Neural cell (in vitro differentiated cells): ENCODE data around the gene CACNA1F.

ENCODE experiments used
- CTCF ChIP-seq: fragments of 450-650 bp; IDR thresholded peaks from 2 replicates; pipeline ENCODE4 v1.5.1; 2014; ENCODE audit warnings: antibody characterized with exemption, mild to moderate bottlenecking, moderate library complexity; ENCODE audit not compliant: poor library complexity, severe bottlenecking
- EP300 ChIP-seq: fragments of 450-650 bp; conservative IDR thresholded peaks from 2 replicates; pipeline ENCODE4 v1.6.1; 2014; ENCODE audit warnings: antibody characterized with exemption, mild to moderate bottlenecking, moderate library complexity; ENCODE audit not compliant: poor library complexity, severe bottlenecking
- EZH2 ChIP-seq: fragments of 200-600, 300-800 bp; shearing (Covaris generic), sonication (generic); IDR thresholded peaks from 2 replicates; pipeline ENCODE4 v1.6.1; 2014; ENCODE audit warnings: antibody characterized with exemption, low read length, borderline replicate concordance, mild to moderate bottlenecking; ENCODE audit not compliant: insufficient read depth, poor library complexity, severe bottlenecking
- POLR2AphosphoS5 ChIP-seq: IDR thresholded peaks from 2 replicates; pipeline ENCODE4 v1.6.1; 2012
- RAD21 ChIP-seq: fragments of 450-650 bp; conservative IDR thresholded peaks from 2 replicates; pipeline ENCODE4 v1.6.1; 2014; ENCODE audit warnings: antibody characterized with exemption, mild to moderate bottlenecking, moderate library complexity
- REST ChIP-seq: IDR thresholded peaks from 2 replicates; pipeline ENCODE4 v1.6.1; 2012; ENCODE audit warnings: borderline replicate concordance
- SMC3 ChIP-seq: fragments of 450-650 bp; conservative IDR thresholded peaks from 2 replicates; pipeline ENCODE4 v1.6.1; 2014; ENCODE audit warnings: antibody characterized with exemption, mild to moderate bottlenecking, moderate library complexity; ENCODE audit not compliant: poor library complexity
- TAF1 ChIP-seq: IDR thresholded peaks from 2 replicates; pipeline ENCODE4 v1.6.1; 2012; ENCODE audit warnings: low read depth

GRCh38 chrX:49191574-49192011 is 41.5 kb downstream of the CACNA1F start:
- no peak for TF ChIP-seq EZH2
- no peak for TF ChIP-seq EP300
- TF ChIP-seq REST, result no peak
- TF ChIP-seq CTCF, result no peak
- TF ChIP-seq RAD21, result no peak
- TF ChIP-seq TAF1, result no peak
- TF ChIP-seq SMC3, result peak; percentile 11
- TF ChIP-seq POLR2AphosphoS5, result no peak
